ENCODE data around the gene LPCAT4. TPM values are rescaled to one million over a fixed set of nuclear protein-coding genes. Genes with fewer than 3 reads are reported as not detected.

The LPCAT4 gene
- total RNA-seq, 4 donors from 2014 or later: 11.8 to 40.2 (median 32.6) TPM

GRCh38 chr15:34327906-34328305, 39.1 kb downstream of the LPCAT4 start:
- 68 to 73% methylated on average over 4 of the region's 4 CpGs for WGBS, 2 donors
- Histone ChIP-seq H3K36me3 (no peaks in the 10 kb centered on the region), H3K4me1 (no peaks in the 10 kb centered on the region), H3K27ac (no peak overlapping the region), H3K4me3 (no peak overlapping the region), H3K9me3 (no peaks in the 10 kb centered on the region), H3K27me3 (no peaks in the 10 kb centered on the region)
- no peak for DNase-seq
- intact Hi-C loops (cut with DNase I): no loop called here
- TF ChIP-seq CTCF (IDR thresholded peaks at IDR 0.05) (no peak), POLR2A (IDR thresholded peaks at IDR 0.05) (no peak)

DNA sequence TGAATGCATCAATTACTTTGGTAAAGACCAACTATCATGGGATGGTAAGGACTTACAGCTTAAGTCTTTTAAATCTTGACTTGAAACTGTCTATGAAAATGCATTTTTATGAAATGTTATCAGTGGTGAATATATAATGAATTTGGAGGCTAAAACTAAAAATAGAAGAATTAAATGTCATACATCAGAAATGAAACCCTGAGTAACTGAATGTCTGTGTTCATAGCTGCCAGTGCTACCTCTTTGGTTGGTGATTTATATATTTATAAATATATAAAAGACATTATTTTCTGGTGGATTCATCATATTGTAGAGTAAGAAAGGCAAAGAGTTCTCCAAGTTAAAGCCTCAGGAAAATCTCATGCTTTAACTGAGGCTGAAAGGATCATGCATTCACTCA, 41.6 kb downstream of the LPCAT4 start:
- intact Hi-C loops (cut with DNase I): no loop called here
- H3K36me3 ChIP-seq: no peaks in the 10 kb centered on the region
- no peak overlapping the region for H3K4me3 ChIP-seq
- no peak for DNase-seq
- TF ChIP-seq CTCF (IDR thresholded peaks at IDR 0.05): no peak
- no peak for TF ChIP-seq POLR2A (IDR thresholded peaks at IDR 0.05)
- H3K27ac ChIP-seq: no peak overlapping the region
- H3K4me1 ChIP-seq: peaks cover 0 to 7% (median 0%) of the 10 kb centered on the region in 3 donors
- no peaks in the 10 kb centered on the region for H3K9me3 ChIP-seq
- no peaks in the 10 kb centered on the region for H3K27me3 ChIP-seq

DNA sequence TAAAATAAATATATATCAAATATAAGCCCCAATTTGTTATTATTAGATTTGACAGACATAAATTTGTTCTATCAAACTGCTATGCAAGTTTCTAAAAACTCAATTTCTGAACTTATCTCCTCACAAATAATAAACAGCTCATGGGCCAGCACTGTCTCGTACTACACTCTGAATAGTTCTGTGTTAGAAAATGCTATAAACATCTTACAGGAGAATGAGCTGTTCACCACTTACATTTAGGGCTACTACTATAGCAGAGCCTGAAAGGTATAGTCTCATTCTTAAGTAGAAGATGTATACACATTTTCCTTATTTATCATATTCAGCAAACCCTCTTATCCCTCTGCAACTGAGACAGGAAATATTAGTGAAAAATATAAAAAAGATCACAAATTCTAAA, 42.1 kb downstream of the LPCAT4 start:
- Histone ChIP-seq H3K9me3 (no peaks in the 10 kb centered on the region), H3K36me3 (no peaks in the 10 kb centered on the region), H3K4me3 (no peak overlapping the region), H3K27me3 (no peaks in the 10 kb centered on the region), H3K4me1 (peaks cover 0 to 10% (median 0%) of the 10 kb centered on the region in 3 donors), H3K27ac (no peak overlapping the region)
- TF ChIP-seq CTCF (IDR thresholded peaks at IDR 0.05) (no peak), POLR2A (IDR thresholded peaks at IDR 0.05) (no peak)
- intact Hi-C loops (cut with DNase I): no loop called here
- no peak for DNase-seq
- WGBS, 2 donors: 89 to 95% methylated on average over 1 of the region's 1 CpG

- intact Hi-C loops (cut with DNase I): no loop called here
- H3K9me3 ChIP-seq: no peaks in the 10 kb centered on the region
- H3K27me3 ChIP-seq: no peaks in the 10 kb centered on the region
- 96 to 97% methylated on average over 9 of the region's 10 CpGs for WGBS, 2 donors
- DNase-seq: no peak
- H3K4me3 ChIP-seq: no peak overlapping the region
- no peak overlapping the region for H3K27ac ChIP-seq
- no peaks in the 10 kb centered on the region for H3K36me3 ChIP-seq
- peaks cover 0 to 25% (median 3%) of the 10 kb centered on the region in 3 donors for H3K4me1 ChIP-seq
- TF ChIP-seq CTCF (IDR thresholded peaks at IDR 0.05): no peak
- TF ChIP-seq POLR2A (IDR thresholded peaks at IDR 0.05): no peak
These were observed 43.8 kb downstream of the LPCAT4 start for GRCh38 chr15:34323217-34323616.

- 6 to 10% methylated on average over 9 to 10 of the region's 10 CpGs for WGBS, 2 donors
- peak overlapping the region; percentile 75 to 89 (median 88) for H3K27ac ChIP-seq
- H3K36me3 ChIP-seq: peaks cover 0 to 15% (median 0%) of the 10 kb centered on the region in 3 donors
- H3K27me3 ChIP-seq: no peaks in the 10 kb centered on the region
- H3K4me1 ChIP-seq: peaks cover 3 to 61% (median 4%) of the 10 kb centered on the region in 3 donors
- no peak for DNase-seq
- peak overlapping the region; percentile 36 to 70 (median 56) for H3K4me3 ChIP-seq
- intact Hi-C loops (cut with DNase I): no loop called here
- TF ChIP-seq POLR2A (IDR thresholded peaks at IDR 0.05): peak in 3 of 4 donors; percentile 54 to 56 (median 56)
- no peak for TF ChIP-seq CTCF (IDR thresholded peaks at IDR 0.05)
- no peaks in the 10 kb centered on the region for H3K9me3 ChIP-seq
These were observed 48.5 kb downstream of the LPCAT4 start for GRCh38 chr15:34318277-34319079.
